ENCODE measurements around the gene SLC30A10. TPM values are rescaled to one million over a fixed set of nuclear protein-coding genes. Genes with fewer than 3 reads are reported as not detected.
"Not testable (repeated sequence)": the region's sequence is repeated elsewhere in the genome, so short reads cannot be mapped to it uniquely, and the experiment has no call there.

Gene SLC30A10
- total RNA-seq, 1 donor from 2014 or later = 1.5 TPM

DNA sequence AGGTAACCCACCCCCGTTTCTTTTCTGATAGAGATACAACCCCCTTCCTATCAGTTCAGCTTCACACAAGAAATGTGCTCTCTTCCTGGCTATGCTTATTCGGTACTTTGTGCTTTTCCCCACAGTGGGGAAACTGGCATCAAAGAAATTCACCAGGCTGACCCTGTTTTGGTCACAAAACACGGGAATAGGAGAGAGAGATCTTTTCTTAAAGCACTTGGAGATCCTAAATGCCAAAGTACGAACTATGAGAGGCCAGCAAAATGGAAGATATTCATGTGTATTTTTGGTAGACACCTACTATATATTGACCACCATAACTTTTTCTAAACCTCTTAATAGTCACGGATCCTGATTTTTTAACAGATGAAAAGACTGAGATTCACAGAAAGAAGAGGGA lies 30.0 kb downstream of the SLC30A10 start:
- Mint-ChIP-seq H3K4me3 (ENCODE audit: unreplicated experiment) (no peak overlapping the region), H3K36me3 (ENCODE audit: unreplicated experiment) (no peaks in the 10 kb centered on the region), H3K27me3 (ENCODE audit: unreplicated experiment) (peaks cover 2% of the 10 kb centered on the region), H3K9me3 (ENCODE audit: unreplicated experiment) (no peaks in the 10 kb centered on the region), H3K4me1 (ENCODE audit: low read depth, unreplicated experiment) (no peaks in the 10 kb centered on the region), H3K27ac (ENCODE audit: unreplicated experiment) (no peak overlapping the region)
- TF ChIP-seq, protein P1, sequence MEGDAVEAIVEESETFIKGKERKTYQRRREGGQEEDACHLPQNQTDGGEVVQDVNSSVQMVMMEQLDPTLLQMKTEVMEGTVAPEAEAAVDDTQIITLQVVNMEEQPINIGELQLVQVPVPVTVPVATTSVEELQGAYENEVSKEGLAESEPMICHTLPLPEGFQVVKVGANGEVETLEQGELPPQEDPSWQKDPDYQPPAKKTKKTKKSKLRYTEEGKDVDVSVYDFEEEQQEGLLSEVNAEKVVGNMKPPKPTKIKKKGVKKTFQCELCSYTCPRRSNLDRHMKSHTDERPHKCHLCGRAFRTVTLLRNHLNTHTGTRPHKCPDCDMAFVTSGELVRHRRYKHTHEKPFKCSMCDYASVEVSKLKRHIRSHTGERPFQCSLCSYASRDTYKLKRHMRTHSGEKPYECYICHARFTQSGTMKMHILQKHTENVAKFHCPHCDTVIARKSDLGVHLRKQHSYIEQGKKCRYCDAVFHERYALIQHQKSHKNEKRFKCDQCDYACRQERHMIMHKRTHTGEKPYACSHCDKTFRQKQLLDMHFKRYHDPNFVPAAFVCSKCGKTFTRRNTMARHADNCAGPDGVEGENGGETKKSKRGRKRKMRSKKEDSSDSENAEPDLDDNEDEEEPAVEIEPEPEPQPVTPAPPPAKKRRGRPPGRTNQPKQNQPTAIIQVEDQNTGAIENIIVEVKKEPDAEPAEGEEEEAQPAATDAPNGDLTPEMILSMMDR (IDR thresholded peaks at IDR 0.05; ENCODE audit: partially characterized antibody, unreplicated experiment) = no peak
- DNase-seq = no peak

DNA sequence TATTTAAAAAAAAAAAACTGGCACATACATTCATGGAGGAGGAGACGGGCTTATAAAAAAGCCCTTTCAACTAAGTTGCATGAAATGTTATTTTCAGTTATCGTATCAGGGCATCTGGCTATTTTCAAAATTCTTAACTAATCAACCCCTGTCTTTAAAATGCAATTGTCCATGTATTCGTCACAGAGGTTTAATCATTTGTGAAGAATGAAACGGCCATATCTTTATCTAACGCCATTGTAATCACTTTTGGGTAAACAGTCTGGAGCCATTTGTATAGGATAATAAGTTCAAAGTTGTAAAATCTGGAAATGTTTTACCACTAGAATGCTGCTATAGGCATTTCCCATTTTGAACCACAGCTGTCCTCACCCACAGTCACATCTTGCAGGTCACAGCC lies 30.4 kb downstream of the SLC30A10 start:
- H3K4me3 Mint-ChIP-seq (ENCODE audit: unreplicated experiment) = no peak overlapping the region
- H3K27me3 Mint-ChIP-seq (ENCODE audit: unreplicated experiment) = peaks cover 2% of the 10 kb centered on the region
- H3K36me3 Mint-ChIP-seq (ENCODE audit: unreplicated experiment) = no peaks in the 10 kb centered on the region
- no peaks in the 10 kb centered on the region for H3K4me1 Mint-ChIP-seq (ENCODE audit: low read depth, unreplicated experiment)
- TF ChIP-seq, protein P1 (IDR thresholded peaks at IDR 0.05; ENCODE audit: partially characterized antibody, unreplicated experiment) = no peak
- H3K9me3 Mint-ChIP-seq (ENCODE audit: unreplicated experiment) = no peaks in the 10 kb centered on the region
- no peak for DNase-seq
- no peak overlapping the region for H3K27ac Mint-ChIP-seq (ENCODE audit: unreplicated experiment)

DNA sequence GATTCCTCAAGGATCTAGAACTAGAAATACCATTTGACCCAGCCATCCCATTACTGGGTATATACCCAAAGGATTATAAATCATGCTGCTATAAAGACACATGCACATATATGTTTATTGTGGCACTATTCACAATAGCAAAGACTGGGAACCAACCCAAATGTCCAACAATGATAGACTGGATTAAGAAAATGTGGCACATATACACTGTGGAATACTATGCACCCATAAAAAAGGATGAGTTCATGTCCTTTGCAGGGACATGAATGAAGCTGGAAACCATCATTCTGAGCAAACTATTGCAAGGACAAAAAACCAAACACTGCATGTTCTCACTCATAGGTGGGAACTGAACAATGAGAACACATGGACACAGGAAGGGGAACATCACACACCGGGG lies 36.1 kb downstream of the SLC30A10 start:
- not testable (repeated sequence) for H3K27me3 Mint-ChIP-seq (ENCODE audit: unreplicated experiment); H3K4me3 Mint-ChIP-seq (ENCODE audit: unreplicated experiment); H3K4me1 Mint-ChIP-seq (ENCODE audit: low read depth, unreplicated experiment); DNase-seq; H3K9me3 Mint-ChIP-seq (ENCODE audit: unreplicated experiment); H3K36me3 Mint-ChIP-seq (ENCODE audit: unreplicated experiment); H3K27ac Mint-ChIP-seq (ENCODE audit: unreplicated experiment)

DNA sequence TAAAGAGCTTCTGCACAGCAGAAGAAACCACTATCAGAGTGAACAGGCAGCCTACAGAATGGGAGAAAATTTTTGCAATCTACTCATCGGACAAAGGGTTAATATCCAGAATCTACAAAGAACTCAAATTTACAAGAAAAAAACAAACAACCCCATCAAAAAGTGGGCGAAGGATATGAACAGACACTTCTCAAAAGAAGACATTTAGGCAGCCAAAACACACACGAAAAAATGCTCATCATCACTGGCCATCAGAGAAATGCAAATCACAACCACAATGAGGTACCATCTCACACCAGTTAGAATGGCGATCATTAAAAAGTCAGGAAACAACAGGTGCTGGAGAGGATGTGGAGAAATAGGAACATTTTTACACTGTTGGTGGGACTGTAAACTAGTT lies 36.5 kb downstream of the SLC30A10 start:
- H3K36me3 Mint-ChIP-seq (ENCODE audit: unreplicated experiment); H3K27me3 Mint-ChIP-seq (ENCODE audit: unreplicated experiment); H3K4me1 Mint-ChIP-seq (ENCODE audit: low read depth, unreplicated experiment); H3K27ac Mint-ChIP-seq (ENCODE audit: unreplicated experiment); H3K9me3 Mint-ChIP-seq (ENCODE audit: unreplicated experiment); H3K4me3 Mint-ChIP-seq (ENCODE audit: unreplicated experiment); DNase-seq: not testable (repeated sequence)

DNA sequence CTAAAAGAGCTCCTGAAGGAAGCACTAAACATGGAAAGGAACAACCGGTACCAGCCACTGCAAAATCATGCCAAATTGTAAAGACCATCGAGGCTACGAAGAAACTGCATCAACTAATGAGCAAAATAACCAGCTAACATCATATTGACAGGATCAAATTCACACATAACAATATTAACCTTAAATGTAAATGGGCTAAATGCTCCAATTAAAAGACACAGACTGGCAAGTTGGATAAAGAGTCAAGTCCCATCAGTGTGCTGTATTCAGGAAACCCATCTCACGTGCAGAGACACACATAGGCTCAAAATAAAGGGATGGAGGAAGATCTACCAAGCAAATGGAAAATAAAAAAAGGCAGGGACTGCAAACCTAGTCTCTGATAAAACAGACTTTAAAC lies 39.7 kb downstream of the SLC30A10 start:
- H3K27ac Mint-ChIP-seq (ENCODE audit: unreplicated experiment); H3K9me3 Mint-ChIP-seq (ENCODE audit: unreplicated experiment); H3K36me3 Mint-ChIP-seq (ENCODE audit: unreplicated experiment); H3K4me3 Mint-ChIP-seq (ENCODE audit: unreplicated experiment); DNase-seq; H3K27me3 Mint-ChIP-seq (ENCODE audit: unreplicated experiment); H3K4me1 Mint-ChIP-seq (ENCODE audit: low read depth, unreplicated experiment): not testable (repeated sequence)

DNA sequence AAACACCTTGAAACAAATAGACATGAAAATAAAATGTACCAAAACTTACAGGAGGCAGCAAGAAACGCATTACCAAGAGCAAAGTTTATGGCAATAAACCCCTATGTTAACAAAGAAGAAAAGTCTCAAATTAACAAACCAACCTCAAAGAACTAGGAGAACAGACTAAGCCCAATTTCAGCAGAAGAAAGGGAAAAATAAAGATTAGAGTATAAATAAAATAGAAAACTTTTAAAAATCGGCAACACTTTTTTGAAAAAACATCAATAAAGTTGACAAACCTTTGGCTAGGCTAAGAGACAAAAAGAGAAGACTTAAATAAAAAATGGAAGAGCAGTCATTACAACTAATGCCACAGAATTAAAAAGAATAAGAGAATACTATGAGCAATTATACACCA lies 42.7 kb downstream of the SLC30A10 start:
- peaks cover 5% of the 10 kb centered on the region for H3K4me1 Mint-ChIP-seq (ENCODE audit: low read depth, unreplicated experiment)
- no peaks in the 10 kb centered on the region for H3K9me3 Mint-ChIP-seq (ENCODE audit: unreplicated experiment)
- no peak overlapping the region for H3K4me3 Mint-ChIP-seq (ENCODE audit: unreplicated experiment)
- peaks cover 9% of the 10 kb centered on the region for H3K36me3 Mint-ChIP-seq (ENCODE audit: unreplicated experiment)
- TF ChIP-seq, protein P1 (IDR thresholded peaks at IDR 0.05; ENCODE audit: partially characterized antibody, unreplicated experiment) = no peak
- no peak overlapping the region for H3K27ac Mint-ChIP-seq (ENCODE audit: unreplicated experiment)
- DNase-seq = no peak
- H3K27me3 Mint-ChIP-seq (ENCODE audit: unreplicated experiment) = no peaks in the 10 kb centered on the region
